NCI-H2196 treated with DMSO at 0.1 percent for 48 hours (cell line): ENCODE measurements around the gene GPA33.

ENCODE experiments used
- DNase-seq: peaks from one replicate; lab custom pipeline; 2025; ENCODE audit not compliant: unreplicated experiment; lab: John Stamatoyannopoulos, UW

Gene GPA33

DNA sequence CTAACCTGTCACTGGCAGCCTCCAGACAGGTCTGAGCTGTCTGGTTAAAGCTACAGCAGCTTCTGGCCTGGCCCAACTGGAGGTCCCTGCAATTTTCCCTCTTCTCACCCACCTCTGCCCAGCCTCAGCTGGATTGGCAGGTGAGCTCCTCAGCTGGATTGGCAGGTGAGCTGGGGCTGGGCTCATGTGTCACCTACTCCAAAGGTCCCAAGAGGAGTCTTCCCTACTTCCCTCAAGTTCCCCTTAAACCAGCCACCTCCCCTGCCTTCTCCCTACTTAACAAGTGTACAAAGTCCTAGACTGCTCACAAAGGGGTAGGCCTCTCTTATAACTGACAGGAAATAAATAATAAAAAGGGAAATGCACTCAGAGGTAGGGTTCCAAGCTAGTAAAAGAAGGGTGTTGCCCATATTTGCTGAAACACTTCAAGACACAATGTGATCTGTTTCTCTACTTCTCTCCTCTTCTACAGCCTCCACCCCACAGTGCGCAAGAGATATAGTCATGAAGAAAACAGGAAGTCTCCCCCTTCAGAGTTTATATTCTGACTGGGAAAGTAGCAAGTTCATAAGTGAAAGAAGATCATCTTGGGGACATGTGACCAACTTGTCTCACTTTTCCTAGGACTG is at the start of gene GPA33:
Gene GPA33 (minus strand): TSS at position 64 of the 629 bp plus-strand sequence. CDS start 90 bp downstream, outside the sequence.
- DNase-seq, result no peak

DNA sequence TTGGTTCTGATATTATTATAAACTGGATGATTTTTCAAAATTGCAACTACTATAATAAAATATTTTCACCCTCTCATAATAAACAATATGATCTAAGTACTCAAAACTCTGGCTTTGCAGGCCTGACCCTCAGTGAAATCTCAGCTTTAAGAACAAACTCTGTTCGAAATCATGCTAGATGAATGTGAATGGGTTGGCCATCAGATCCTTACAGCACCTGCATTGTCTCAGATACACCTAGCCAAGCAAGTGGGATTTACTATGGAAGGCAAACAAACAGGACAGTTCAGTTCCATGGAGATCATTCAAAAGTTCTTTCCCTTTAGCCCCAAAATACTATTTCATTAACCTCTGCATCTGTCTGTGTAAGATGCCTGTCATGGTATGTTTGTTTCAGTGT is 48.5 kb upstream of the GPA33 start:
- DNase-seq, result no peak

DNA sequence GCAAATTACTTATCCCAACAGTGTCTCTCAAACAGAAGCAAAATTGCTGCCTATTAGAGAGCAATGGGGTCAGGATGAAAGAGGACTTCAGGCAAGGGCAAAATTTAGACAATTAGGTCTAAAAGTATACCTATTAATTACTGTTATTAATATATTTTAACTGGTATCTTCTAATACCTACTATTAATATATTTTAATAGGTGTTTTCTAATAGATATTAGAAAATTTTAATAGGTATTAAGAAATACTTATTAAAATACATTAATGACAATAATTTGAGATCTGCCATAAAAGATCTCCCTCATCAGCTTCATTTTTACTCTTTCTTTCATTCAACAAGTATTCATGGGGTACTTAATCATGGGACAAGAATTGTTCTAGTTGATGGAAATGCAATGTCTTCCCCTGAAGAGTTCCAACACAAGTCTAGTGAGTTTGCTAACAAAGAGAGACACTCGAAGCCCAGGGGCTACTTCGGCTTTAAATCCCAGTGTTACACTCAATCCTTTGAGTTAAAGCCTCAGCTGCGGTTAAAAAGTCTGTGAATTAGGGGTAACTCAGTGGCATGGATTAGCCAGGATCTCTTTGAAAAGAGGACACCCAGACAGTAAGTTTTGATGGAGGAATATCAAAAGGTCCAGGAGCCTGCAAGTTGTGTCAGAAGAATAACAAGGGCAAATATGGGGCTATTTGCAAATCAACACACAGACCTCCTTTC is 47.8 kb upstream of the GPA33 start:
- no peak for DNase-seq

DNA sequence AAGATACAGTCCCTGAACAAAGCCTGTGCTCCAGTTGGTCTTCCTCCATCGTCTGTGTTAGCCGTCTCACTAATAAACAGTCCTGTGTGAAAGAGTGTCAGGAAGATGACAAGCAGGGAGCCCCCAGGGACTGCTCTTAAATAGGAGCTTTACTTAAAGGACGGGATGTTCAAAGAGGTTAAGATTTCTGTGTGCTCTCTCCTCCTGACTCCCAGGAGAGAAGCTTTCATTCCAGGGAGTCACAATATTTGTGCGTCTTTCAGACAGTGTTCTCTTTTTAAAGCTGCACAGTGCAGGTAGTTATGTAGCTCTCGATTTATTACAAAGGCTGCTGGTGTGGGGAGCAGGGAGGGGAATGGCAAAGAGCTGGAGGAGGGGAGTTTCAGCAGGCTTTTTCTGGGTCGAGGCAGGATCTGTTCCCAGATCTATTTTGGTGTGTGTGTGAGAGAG is 47.2 kb upstream of the GPA33 start:
- no peak for DNase-seq

DNA sequence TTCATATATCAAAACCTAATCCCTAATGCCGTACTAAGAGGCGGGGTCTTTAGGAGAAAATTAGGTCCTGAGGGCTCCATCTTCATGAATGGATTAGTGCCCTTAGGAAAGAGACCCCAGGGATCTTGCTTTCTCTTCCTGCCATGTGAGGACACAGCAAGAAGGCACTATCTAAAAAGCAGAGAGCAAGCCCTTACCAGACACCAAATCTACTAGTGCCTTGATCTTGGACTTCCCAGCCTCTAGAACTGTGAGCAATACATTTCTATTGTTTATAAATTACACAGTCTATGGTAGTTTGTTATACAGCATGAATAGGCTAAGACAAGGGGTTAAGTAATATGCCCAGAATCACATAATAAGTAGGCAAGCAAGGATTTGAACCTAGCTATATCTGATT is 46.6 kb upstream of the GPA33 start:
- DNase-seq, result no peak

DNA sequence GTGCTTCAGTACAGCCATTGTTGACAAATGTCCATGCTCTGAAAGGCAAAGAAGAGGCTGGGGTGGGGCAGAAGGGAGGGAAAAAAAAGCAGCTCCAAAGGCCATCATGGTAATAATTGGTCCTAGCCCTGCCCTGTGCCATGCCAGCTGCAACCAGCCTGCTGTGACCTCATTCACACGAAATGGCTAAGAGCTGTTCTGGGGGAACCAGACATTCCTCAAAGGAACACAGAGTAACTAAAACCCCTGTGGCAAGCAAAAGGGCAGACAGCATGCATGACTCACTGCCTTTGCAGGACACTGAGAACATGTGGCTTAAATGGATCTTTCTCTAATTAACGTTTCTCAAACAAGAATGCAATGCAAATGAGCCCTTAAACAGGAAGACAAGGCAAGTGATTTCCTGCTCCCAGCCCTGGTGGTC is 46.0 kb upstream of the GPA33 start:
- DNase-seq, result no peak

DNA sequence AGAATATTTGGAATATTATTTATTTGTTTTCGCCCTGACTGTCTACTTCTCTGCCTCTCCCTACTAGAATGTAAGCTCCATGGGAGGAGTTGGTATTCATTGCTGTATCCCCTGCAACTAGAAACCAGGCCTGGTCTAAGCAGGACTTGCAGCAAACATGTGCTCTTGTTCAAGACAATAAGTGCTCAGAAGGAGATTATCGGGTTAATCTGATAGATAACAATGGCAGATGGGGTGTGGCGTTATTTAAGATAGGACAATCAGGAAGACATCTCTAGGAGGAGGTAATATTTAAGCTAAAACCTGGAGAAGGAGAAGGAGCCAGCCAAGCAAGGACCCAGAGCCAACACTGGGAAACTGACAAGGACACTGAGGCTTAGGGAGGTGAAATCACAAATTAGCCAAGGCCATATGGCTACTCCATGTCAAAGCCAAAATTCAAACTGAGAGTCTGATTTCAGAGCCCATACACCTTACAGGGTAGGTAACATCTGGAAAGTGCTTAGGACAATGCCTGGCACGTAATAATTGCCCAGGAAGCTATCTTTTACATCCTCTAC is 45.2 kb upstream of the GPA33 start:
- DNase-seq, result no peak

DNA sequence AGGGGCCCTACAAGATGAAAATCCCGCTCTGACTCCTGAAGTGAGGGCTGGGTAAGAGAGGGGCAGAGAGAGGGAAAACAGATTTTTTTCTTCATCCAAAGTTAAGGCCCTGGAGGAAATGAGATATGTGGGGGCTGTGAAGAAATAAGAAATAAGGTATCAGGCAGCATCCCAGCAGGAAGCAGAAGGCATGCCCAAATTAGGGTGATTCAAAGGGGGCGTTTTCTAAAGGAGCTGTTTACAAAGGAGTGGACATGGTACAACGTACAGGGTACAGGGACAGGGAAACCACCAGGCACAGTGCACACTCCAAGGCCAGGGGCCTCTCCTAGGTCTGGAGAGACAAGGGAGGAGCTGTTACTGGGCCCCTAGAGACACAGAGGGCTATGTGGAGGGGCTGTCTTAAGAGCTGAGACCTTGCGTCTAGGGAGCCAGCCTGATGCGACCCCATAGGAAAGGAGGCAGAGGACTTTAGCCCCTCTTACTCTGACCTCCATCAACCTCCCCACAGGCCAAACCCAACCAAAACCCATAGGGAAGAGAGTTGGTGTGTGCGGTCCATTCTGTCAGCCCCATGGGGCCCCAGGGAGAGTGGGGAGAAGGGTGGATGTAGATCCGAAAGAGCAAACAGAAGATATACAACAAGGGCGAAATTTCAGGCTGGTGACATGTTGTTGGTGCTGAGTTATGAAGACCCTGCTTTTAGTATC is 42.3 kb upstream of the GPA33 start:
- DNase-seq, result no peak

- no peak for DNase-seq
These were observed 40.8 kb upstream of the GPA33 start for GRCh38 chr1:167130829-167131510.

DNA sequence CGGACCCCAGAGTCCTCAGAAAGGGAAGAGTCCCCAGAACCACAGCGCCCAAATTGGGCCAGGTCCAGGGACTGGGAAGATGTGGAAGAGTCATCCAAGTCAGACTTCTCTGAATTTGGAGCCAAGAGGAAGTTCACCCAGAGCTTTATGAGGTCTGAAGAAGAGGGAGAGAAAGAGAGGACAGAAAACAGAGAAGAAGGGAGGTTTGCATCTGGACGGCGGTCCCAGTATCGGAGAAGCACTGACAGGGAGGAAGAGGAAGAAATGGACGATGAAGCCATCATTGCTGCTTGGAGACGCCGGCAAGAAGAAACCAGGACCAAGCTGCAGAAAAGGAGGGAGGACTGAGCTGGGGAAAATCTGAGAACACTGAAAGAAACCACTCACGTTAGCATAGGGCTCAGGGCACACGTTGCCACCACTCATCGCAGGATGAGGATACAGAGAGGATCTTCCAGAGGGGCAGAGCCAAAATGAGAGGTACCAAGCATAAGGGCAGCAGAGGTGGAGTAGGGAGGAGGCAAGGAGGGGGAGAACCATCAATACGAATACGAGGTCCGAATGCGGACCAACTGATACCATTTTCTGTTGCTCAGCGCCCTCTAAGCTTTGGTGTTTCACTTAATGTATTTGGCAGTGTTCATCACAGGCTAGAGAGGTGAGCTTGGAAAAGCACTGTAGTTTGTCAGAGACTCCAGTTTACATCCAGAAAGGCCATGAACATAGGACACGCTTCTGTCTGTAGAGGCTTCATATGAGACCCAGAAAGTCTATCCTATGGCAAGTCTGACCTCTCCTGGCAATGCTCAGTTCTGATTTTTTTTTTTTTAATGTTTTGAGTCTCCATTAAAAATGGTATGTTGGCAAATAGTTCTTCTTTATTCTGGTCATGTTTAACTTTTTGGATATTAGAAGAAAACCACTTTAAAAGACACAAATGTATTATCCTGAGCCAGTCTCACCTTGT is 38.4 kb upstream of the GPA33 start:
- no peak for DNase-seq

- DNase-seq, result no peak
These were observed 37.5 kb upstream of the GPA33 start for GRCh38 chr1:167127661-167128060.

- DNase-seq, result no peak
These were observed 37.1 kb upstream of the GPA33 start for GRCh38 chr1:167127236-167127635.

GRCh38 chr1:167126811-167127210 is 36.6 kb upstream of the GPA33 start:
- DNase-seq, result no peak

DNA sequence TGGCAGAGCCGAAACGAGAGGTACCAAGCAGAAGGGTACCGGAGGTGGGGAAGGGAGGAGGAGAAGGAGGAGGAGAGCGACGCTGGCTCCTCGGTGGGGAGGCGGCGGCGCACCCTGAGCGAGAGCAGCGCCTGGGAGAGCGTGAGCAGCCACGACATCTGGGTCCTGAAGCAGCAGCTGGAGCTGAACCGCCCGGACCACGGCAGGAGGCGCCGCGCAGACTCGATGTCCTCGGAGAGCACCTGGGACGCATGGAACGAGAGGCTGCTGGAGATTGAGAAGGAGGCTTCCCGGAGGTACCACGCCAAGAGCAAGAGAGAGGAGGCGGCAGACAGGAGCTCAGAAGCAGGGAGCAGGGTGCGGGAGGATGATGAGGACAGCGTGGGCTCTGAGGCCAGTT is 36.1 kb upstream of the GPA33 start:
- DNase-seq, result no peak

- no peak for DNase-seq
These were observed 32.4 kb upstream of the GPA33 start for GRCh38 chr1:167122568-167122967.

GRCh38 chr1:167122121-167122480 is 31.9 kb upstream of the GPA33 start:
- no peak for DNase-seq

GRCh38 chr1:167121375-167122120 is 31.4 kb upstream of the GPA33 start:
- DNase-seq, result no peak

GRCh38 chr1:167120899-167121298 is 30.7 kb upstream of the GPA33 start:
- no peak for DNase-seq

DNA sequence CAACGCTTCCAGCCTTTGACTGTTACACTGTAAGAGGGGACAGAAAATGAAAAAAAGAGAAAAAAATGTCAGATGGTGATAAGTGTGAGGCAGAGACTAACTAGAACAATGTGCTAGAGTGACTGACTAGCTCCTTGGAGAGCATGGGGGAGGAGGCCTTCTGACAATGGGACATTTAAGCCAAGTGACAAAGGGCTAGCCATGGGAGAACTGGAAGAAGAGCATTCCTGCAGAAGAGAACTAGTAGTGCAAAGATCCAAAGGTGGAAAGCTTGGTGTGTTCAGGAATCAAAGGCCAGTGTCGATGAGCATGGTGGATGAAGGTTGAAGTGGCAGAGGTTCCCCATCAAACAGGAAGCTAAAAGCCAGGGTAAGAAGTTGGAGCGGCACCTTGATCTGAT is 29.5 kb upstream of the GPA33 start:
- no peak for DNase-seq
